Uterus (tissue), 2 donors: Measurements from ENCODE around the gene NUDT7.

ENCODE experiments used
- POLR2A ChIP-seq, 2 donors: fragments of 450-650 bp; IDR thresholded peaks; one replicate each; pipeline ENCODE4 v1.6.1; 2016; ENCODE audit warnings: antibody characterized with exemption in 2 of 2, mild to moderate bottlenecking in 1 of 2, moderate library complexity in 1 of 2
- TF ChIP-seq, protein P1 (sequence below), 4 experiments: fragments of 200-600 bp in 2 of 4; fragments of 450-650 bp in 2 of 4; sonication (generic) in 2 of 4; IDR thresholded peaks; one replicate each; pipeline ENCODE4 v1.5.1; 2016 to 2019; ENCODE audit warnings: antibody characterized with exemption in 4 of 4, mild to moderate bottlenecking in 2 of 4, moderate library complexity in 1 of 4

GRCh38 chr16:77767826-77768225, 45.5 kb downstream of the NUDT7 start:
- TF ChIP-seq, protein P1, sequence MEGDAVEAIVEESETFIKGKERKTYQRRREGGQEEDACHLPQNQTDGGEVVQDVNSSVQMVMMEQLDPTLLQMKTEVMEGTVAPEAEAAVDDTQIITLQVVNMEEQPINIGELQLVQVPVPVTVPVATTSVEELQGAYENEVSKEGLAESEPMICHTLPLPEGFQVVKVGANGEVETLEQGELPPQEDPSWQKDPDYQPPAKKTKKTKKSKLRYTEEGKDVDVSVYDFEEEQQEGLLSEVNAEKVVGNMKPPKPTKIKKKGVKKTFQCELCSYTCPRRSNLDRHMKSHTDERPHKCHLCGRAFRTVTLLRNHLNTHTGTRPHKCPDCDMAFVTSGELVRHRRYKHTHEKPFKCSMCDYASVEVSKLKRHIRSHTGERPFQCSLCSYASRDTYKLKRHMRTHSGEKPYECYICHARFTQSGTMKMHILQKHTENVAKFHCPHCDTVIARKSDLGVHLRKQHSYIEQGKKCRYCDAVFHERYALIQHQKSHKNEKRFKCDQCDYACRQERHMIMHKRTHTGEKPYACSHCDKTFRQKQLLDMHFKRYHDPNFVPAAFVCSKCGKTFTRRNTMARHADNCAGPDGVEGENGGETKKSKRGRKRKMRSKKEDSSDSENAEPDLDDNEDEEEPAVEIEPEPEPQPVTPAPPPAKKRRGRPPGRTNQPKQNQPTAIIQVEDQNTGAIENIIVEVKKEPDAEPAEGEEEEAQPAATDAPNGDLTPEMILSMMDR (IDR thresholded peaks at IDR 0.05) = no peak
- TF ChIP-seq POLR2A (IDR thresholded peaks at IDR 0.05) = no peak
